SK-N-DZ (cell line): ENCODE measurements around the gene CYP46A1.

Source experiments
- DNase-seq: peaks from one replicate; pipeline ENCODE4 v3.0.0-alpha.2; 2015; ENCODE audit warnings: low spot score

CYP46A1 gene

GRCh38 chr14:99742509-99743487 lies 58.7 kb downstream of the CYP46A1 start:
- DNase-seq, result no peak

- no peak for DNase-seq
Observed at GRCh38 chr14:99744199-99744872, 60.2 kb downstream of the CYP46A1 start.

- no peak for DNase-seq
Observed at GRCh38 chr14:99744873-99745224, 60.8 kb downstream of the CYP46A1 start.

GRCh38 chr14:99745307-99745951 lies 61.3 kb downstream of the CYP46A1 start:
- DNase-seq, result no peak

- no peak for DNase-seq
Observed at GRCh38 chr14:99747167-99747566, 63.1 kb downstream of the CYP46A1 start.

DNA sequence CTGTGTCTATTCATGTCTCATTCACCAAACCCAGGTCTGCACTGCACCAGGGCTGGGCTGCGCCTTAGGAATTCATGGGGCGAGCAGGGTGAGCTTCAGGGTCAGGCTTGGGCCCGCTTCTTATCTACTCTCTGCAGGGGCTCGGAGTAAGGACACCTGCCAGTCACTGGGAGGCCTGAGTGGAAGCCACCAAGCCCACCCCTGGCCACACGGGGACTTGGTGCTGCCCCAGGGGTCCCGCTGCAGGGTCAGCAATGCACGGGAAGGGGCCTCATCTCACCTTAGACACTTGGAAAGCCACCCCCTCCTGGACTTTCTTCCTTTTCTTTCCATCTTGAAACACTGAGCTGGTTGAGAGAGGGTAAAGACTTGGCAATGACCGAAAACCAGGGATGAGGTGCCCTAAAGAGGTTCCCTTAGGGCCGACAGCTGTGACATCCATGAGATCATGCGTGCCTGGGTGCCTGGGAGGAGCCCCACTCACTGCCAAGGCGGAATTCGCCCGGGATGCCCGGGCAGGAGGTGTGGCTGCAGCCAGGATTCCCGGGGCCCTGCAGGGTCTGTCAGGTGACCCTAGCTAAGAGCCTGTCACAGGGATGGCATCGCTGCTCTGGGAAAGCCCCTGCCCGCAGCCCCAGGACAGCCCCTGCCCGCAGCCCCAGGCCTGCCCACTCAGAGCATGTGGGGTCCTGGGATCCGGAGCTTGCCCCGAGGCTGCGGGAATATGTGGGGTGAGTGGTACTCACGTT lies 63.7 kb downstream of the CYP46A1 start:
- DNase-seq, result no peak

DNA sequence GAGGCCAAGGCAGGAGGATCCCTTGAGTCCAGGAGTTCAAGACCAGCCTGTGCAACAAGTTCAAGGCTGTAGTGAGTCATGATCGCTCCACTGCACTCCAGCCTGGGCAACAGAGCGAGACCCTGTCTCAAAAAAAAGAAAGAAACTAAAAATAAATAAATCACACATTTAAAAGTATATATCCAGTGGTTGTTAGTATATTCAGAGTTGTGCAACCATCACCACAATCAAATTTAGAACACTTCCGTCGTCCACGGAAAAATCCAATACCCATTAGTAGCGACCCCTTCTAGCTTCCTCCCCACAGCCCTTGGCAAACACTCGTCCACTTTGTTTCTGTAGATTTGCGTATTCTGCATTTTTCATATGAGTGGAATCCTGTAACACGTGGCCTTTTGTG lies 64.4 kb downstream of the CYP46A1 start:
- DNase-seq, result no peak

DNA sequence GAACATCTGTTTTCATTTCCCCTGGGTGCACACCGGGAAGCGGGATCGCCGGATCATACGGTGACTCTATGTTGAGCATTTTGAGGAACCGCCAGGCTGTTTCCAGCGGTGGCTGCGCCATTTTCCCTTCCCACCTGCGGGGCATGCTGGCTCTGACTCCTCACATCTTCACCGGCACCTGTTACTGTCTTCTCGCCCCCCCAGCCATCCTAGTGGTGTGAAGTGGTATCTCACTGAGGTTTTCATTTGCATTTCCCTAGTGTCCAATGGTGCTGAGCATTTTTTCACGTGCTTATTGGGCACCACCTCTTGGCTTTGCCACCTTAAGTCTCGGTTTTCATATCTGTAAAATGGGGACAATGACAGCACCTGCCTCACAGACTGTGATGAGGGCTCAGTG lies 65.0 kb downstream of the CYP46A1 start:
- no peak for DNase-seq

DNA sequence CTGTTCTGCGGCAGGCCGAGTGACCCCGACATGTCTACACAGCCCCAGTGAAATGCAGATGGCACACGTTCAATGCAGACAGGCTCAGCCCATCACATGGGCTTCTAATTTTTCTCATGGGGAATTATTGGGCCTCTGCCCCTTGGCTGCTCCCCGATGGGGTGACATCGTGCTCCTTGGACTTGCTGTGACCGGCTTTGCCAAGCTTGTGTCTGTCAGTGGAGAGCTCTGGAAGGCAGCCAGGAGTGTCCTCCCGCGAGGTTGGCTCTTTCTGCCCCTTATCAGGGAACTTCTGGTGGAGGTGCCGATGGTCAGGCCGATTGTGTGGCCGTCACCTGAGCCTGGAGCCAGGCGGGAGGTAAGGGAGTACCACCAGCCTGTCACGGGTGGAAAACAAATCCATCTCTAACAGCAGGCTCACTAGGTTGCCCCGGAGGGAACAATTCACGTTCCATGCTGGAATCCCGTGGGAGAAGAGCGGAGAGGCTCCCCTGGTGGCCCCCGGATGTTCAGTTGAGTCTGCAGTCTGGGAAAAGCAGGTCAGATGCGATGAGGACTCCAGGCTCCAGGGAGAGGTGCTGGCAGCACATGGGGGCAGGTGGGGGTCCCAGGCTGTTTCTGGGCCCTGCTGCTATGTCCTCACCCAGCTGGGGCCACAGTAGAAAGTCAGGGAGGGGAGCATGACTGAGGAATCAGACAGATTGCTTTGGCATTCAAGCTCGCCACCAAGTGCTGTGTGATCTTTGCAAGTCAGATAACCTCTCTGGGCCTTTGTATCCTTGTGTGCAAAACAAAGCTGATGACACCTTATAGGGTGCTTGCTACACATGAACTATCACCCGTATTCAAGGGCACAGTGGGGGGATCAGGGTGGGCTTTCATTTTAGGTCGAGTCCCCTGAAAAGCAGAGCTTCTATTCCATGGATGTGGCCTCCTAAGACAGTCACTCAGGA lies 65.9 kb downstream of the CYP46A1 start:
- no peak for DNase-seq

- no peak for DNase-seq
Observed at GRCh38 chr14:99750746-99751450, 66.8 kb downstream of the CYP46A1 start.

- no peak for DNase-seq
Observed at GRCh38 chr14:99751539-99752485, 67.7 kb downstream of the CYP46A1 start.

- no peak for DNase-seq
Observed at GRCh38 chr14:99752486-99753121, 68.5 kb downstream of the CYP46A1 start.

GRCh38 chr14:99753225-99754140 lies 69.4 kb downstream of the CYP46A1 start:
- DNase-seq, result no peak

DNA sequence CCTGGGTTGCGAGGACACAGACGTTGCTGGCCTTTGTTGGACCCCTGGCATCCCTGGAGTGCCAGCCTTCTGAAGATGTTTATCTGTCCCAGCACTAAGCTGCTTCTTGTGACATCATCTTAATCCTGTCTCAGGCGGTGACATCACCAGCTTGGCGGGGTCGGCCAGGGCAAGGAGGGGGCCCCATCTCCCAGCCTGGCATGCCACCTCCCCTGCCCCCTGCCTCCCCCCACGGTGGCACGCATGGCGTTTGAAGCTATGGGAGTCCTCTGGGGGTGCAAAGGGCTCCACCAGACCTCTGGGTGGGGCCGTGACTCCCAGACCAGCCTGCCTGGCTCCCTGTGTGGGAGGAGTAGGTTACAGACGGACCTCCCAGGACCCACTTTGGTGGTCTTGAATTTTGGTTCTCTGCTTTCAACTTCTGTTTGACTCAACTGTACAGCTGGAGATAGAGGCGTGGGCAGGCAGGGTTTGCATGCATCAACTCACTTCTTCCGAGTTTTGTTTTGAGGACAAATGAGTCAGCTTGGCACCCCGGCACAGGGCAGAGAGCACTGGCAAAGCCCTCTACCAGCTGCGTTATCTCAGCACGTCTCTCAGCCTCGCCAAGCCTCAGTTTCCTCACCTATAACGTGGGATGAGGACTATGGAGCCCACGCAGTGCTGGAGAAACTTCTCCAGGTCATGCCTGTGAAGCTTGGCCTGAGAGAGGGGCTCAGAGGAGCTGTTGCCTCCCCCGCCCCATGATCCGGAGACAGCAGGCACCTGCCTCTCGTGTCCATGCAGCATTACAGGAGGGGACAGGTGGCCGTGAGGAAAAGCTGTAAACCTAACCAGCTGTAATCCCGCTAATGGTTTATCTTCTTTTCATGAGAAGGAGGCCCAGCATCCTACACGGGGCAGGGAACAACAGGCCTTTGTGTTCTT lies 70.3 kb downstream of the CYP46A1 start:
- DNase-seq, result no peak

DNA sequence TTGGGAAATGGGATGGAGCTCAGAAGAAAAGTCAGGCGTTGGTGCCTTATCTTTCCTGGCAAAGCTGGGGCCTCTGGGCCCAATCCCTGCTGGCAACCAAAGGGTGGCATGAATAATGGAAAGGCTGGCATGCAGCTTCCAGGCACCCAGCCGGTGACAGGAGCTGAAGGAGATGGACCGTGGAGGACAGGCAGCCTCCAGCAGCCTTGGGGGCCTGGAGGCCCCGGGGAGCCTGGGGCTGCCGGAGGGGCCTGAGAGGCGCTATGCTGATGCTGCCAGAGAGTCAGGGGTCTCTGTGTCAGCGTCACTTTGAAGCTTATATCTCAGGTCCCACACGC lies 70.9 kb downstream of the CYP46A1 start:
- no peak for DNase-seq
